Glutamatergic neuron (in vitro differentiated cells): ENCODE results near the gene SPANXN4. TPM values are rescaled to one million over a fixed set of nuclear protein-coding genes. Genes with fewer than 3 reads are reported as not detected.

Experiments used
- DNase-seq: peaks from one replicate; pipeline ENCODE4 v3.0.0; 2022
- H3K27ac Mint-ChIP-seq: one replicate; pipeline ENCODE4 v1.8.0; 2020; ENCODE audit warnings: mild to moderate bottlenecking, mixed read lengths, inconsistent platforms; ENCODE audit not compliant: unreplicated experiment
- H3K27me3 Mint-ChIP-seq: one replicate; pipeline ENCODE4 v1.8.0; 2020; ENCODE audit warnings: mild to moderate bottlenecking, moderate library complexity, mixed read lengths, inconsistent platforms; ENCODE audit not compliant: unreplicated experiment
- H3K36me3 Mint-ChIP-seq: one replicate; pipeline ENCODE4 v1.8.0; 2020; ENCODE audit warnings: mild to moderate bottlenecking, mixed read lengths, inconsistent platforms; ENCODE audit not compliant: unreplicated experiment
- H3K4me1 Mint-ChIP-seq: one replicate; pipeline ENCODE4 v1.8.0; 2020; ENCODE audit warnings: mild to moderate bottlenecking, low read depth, mixed read lengths, inconsistent platforms; ENCODE audit not compliant: unreplicated experiment
- H3K4me3 Mint-ChIP-seq: one replicate; pipeline ENCODE4 v1.8.0; 2020; ENCODE audit warnings: mild to moderate bottlenecking, mixed read lengths, inconsistent platforms; ENCODE audit not compliant: unreplicated experiment
- H3K9me3 Mint-ChIP-seq: one replicate; pipeline ENCODE4 v1.8.0; 2020; ENCODE audit warnings: mild to moderate bottlenecking, moderate library complexity, mixed read lengths, inconsistent platforms; ENCODE audit not compliant: unreplicated experiment
- CTCF ChIP-seq: fragments of 200-600 bp; sonication (generic); IDR thresholded peaks from one replicate; pipeline ENCODE4 v1.5.0; 2021; ENCODE audit not compliant: partially characterized antibody, unreplicated experiment
- long read RNA-seq: library from polyadenylated mRNA; unstranded; transcript quantifications from one replicate; pipeline ENCODE4 v2.0.0, GENCODE V29; 2020; ENCODE audit not compliant: unreplicated experiment
- total RNA-seq: library from RNA; stranded (reverse); fragmentation: NEBNext Ultra II Directional; extraction: Animal tissue kit (Norgen Biotek cat#: 25700); gene quantifications from one replicate; pipeline ENCODE4 v1.2.1, GENCODE V29; 2021; ENCODE audit not compliant: unreplicated experiment

The SPANXN4 gene
- not detected for total RNA-seq
- long read RNA-seq = 0 reads

GRCh38 chrX:143025628-143026027 is at the start of gene SPANXN4:
Gene SPANXN4 (plus strand): TSS chrX:143025928. CDS start chrX:143026015, 87 bp downstream.
- Mint-ChIP-seq H3K36me3 (no peaks in the 10 kb centered on the region), H3K27ac (no peak within 1 kb of the TSS), H3K9me3 (no peaks in the 10 kb centered on the region), H3K27me3 (no peaks in the 10 kb centered on the region), H3K4me1 (no peaks in the 10 kb centered on the region), H3K4me3 (no peak within 1 kb of the TSS)
- DNase-seq = no peak
- TF ChIP-seq CTCF = no peak

- Mint-ChIP-seq H3K9me3 (no peaks in the 10 kb centered on the region), H3K27ac (no peak overlapping the region), H3K4me3 (no peak overlapping the region), H3K27me3 (no peaks in the 10 kb centered on the region), H3K36me3 (no peaks in the 10 kb centered on the region), H3K4me1 (no peaks in the 10 kb centered on the region)
- no peak for DNase-seq
- TF ChIP-seq CTCF = no peak
Measured at GRCh38 chrX:142977128-142977914, 48.4 kb upstream of the SPANXN4 start.

GRCh38 chrX:142978130-142978684 is 47.5 kb upstream of the SPANXN4 start:
- no peak for DNase-seq
- Mint-ChIP-seq H3K4me1 (no peaks in the 10 kb centered on the region), H3K36me3 (no peaks in the 10 kb centered on the region), H3K9me3 (no peaks in the 10 kb centered on the region), H3K4me3 (no peak overlapping the region), H3K27me3 (no peaks in the 10 kb centered on the region), H3K27ac (no peak overlapping the region)
- TF ChIP-seq CTCF = no peak

GRCh38 chrX:142982679-142983078 is 43.0 kb upstream of the SPANXN4 start:
- no peaks in the 10 kb centered on the region for H3K9me3 Mint-ChIP-seq
- TF ChIP-seq CTCF = no peak
- no peak for DNase-seq
- H3K36me3 Mint-ChIP-seq = no peaks in the 10 kb centered on the region
- no peak overlapping the region for H3K4me3 Mint-ChIP-seq
- H3K27ac Mint-ChIP-seq = no peak overlapping the region
- no peaks in the 10 kb centered on the region for H3K4me1 Mint-ChIP-seq
- no peaks in the 10 kb centered on the region for H3K27me3 Mint-ChIP-seq

- no peak for TF ChIP-seq CTCF
- no peaks in the 10 kb centered on the region for H3K4me1 Mint-ChIP-seq
- DNase-seq = no peak
- no peak overlapping the region for H3K4me3 Mint-ChIP-seq
- no peaks in the 10 kb centered on the region for H3K27me3 Mint-ChIP-seq
- H3K36me3 Mint-ChIP-seq = no peaks in the 10 kb centered on the region
- H3K27ac Mint-ChIP-seq = no peak overlapping the region
- no peaks in the 10 kb centered on the region for H3K9me3 Mint-ChIP-seq
Measured at GRCh38 chrX:142994988-142995387, 30.7 kb upstream of the SPANXN4 start.
